Activated naive CD8-positive, alpha-beta T cell treated with anti-CD3 and anti-CD28 coated beads, Interleukin-2, amount 10 ng/mL, durations not matched to agents 7 days and 5 days (primary cell): ENCODE measurements around the gene KIAA2012. TPM values are rescaled to one million over a fixed set of nuclear protein-coding genes. Genes with fewer than 3 reads are reported as not detected.

Experiments
- ATAC-seq: fragments of 150-1000 bp; cut with Tn5 transposase; one replicate; pipeline ENCODE4 v1.10.0; 2021; ENCODE audit warnings: low read depth, moderate library complexity
- POLR2A ChIA-PET: fragments of 350-600 bp; sonication (Branson Sonifier 250); formaldehyde crosslinking; loops from one replicate; lab custom pipeline; 2021; ENCODE audit warnings: antibody characterized with exemption; lab: Charles Lee
- DNase-seq: peaks from one replicate; pipeline ENCODE4 v3.0.0; 2021
- H3K27ac Mint-ChIP-seq: one replicate; pipeline ENCODE4 v1.8.0; 2022; ENCODE audit warnings: mild to moderate bottlenecking, mixed read lengths
- H3K27me3 Mint-ChIP-seq: one replicate; pipeline ENCODE4 v1.8.0; 2022; ENCODE audit warnings: mild to moderate bottlenecking, moderate library complexity, mixed read lengths
- H3K36me3 Mint-ChIP-seq: one replicate; pipeline ENCODE4 v1.8.0; 2021; ENCODE audit warnings: mild to moderate bottlenecking, mixed read lengths
- H3K4me1 Mint-ChIP-seq: one replicate; pipeline ENCODE4 v1.8.0; 2021; ENCODE audit warnings: mixed read lengths
- H3K4me3 Mint-ChIP-seq: one replicate; pipeline ENCODE4 v1.8.0; 2022; ENCODE audit warnings: mild to moderate bottlenecking, moderate library complexity, mixed read lengths
- H3K9me3 Mint-ChIP-seq: one replicate; pipeline ENCODE4 v1.8.0; 2021; ENCODE audit warnings: mixed read lengths
- total RNA-seq, 2 experiments: library from RNA; stranded (reverse); gene quantifications; one replicate each; pipeline ENCODE4 v1.2.3, GENCODE V29; 2021

KIAA2012 gene
- total RNA-seq, 2 experiments from 2014 or later: not detected

GRCh38 chr2:202249521-202250253 lies 176.6 kb downstream of the KIAA2012 start:
- DNase-seq (no peak), ATAC-seq (no peak)
- Mint-ChIP-seq H3K36me3 (peaks cover 8% of the 10 kb centered on the region), H3K4me1 (peaks cover 7% of the 10 kb centered on the region), H3K27me3 (peaks cover 6% of the 10 kb centered on the region), H3K9me3 (peaks cover 2% of the 10 kb centered on the region), H3K27ac (peak overlapping the region; percentile 56), H3K4me3 (peak overlapping the region; percentile 31)
- POLR2A ChIA-PET: interaction anchor here (0.9 to 2.8 kb wide), 2 partner anchors 11 to 15 kb away, joined by 7 to 8 read pairs; partner anchors contain the start of gene SUMO1

- peaks cover 2% of the 10 kb centered on the region for H3K9me3 Mint-ChIP-seq
Observed at GRCh38 chr2:202251494-202251893, 178.4 kb downstream of the KIAA2012 start.

More at GRCh38 chr2:202251494-202251893, 178.4 kb downstream of the KIAA2012 start:
- ATAC-seq (no peak), DNase-seq (no peak)
- Mint-ChIP-seq H3K36me3 (peaks cover 8% of the 10 kb centered on the region), H3K4me1 (peaks cover 7% of the 10 kb centered on the region), H3K4me3 (no peak overlapping the region), H3K27me3 (peaks cover 4% of the 10 kb centered on the region), H3K27ac (no peak overlapping the region)
- POLR2A ChIA-PET: interaction anchor here (1.1 kb wide), 1 partner anchor 13 kb away, joined by 3 read pairs; no protein-coding TSS in a partner anchor

Other genes starting within 250 kb of the KIAA2012 start
- gene FZD7, start 39.4 kb upstream of the KIAA2012 start, total RNA-seq: under 1 TPM; 0.44 to 0.82 TPM
- 10 to 100 TPM; 84.6 to 85.5 TPM for gene SUMO1, start 165.3 kb downstream of the KIAA2012 start, total RNA-seq
- gene NOP58, start 192.5 kb downstream of the KIAA2012 start, total RNA-seq: 100 to 1,000 TPM; 103 TPM